ENCODE measurements around the gene KRCC1.

- TF ChIP-seq, protein P1, sequence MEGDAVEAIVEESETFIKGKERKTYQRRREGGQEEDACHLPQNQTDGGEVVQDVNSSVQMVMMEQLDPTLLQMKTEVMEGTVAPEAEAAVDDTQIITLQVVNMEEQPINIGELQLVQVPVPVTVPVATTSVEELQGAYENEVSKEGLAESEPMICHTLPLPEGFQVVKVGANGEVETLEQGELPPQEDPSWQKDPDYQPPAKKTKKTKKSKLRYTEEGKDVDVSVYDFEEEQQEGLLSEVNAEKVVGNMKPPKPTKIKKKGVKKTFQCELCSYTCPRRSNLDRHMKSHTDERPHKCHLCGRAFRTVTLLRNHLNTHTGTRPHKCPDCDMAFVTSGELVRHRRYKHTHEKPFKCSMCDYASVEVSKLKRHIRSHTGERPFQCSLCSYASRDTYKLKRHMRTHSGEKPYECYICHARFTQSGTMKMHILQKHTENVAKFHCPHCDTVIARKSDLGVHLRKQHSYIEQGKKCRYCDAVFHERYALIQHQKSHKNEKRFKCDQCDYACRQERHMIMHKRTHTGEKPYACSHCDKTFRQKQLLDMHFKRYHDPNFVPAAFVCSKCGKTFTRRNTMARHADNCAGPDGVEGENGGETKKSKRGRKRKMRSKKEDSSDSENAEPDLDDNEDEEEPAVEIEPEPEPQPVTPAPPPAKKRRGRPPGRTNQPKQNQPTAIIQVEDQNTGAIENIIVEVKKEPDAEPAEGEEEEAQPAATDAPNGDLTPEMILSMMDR (IDR thresholded peaks at IDR 0.05) = no peak
- TF ChIP-seq POLR2A (IDR thresholded peaks at IDR 0.05) (no peak), EP300 (IDR thresholded peaks at IDR 0.05) (no peak)
Measured at GRCh38 chr2:88027697-88028389, 27.7 kb downstream of the KRCC1 start.

Measured in tibial nerve (tissue), 4 donors.